AG09309 (cell line): ENCODE data around the gene G3BP2.

ENCODE experiments used
- DNase-seq: peaks from one replicate; pipeline ENCODE4 v3.0.0-alpha.2; 2010; ENCODE audit warnings: low read depth
- H3K4me3 ChIP-seq: 2 replicates; pipeline ENCODE4 v1.5.1; 2011; ENCODE audit warnings: mild to moderate bottlenecking, low read depth, low read length, moderate library complexity; ENCODE audit not compliant: control insufficient read depth
- CTCF ChIP-seq: IDR thresholded peaks from 2 replicates; pipeline ENCODE4 v1.5.1; 2011; ENCODE audit warnings: mild to moderate bottlenecking, low read depth, low read length, inconsistent platforms; ENCODE audit not compliant: insufficient read depth, control insufficient read depth; ENCODE audit errors: missing control alignments

The G3BP2 gene

GRCh38 chr4:75714011-75714410, 40.8 kb upstream of the G3BP2 start:
- no peak for TF ChIP-seq CTCF
- H3K4me3 ChIP-seq: no peak overlapping the region

GRCh38 chr4:75710246-75710645, 37.0 kb upstream of the G3BP2 start:
- no peak overlapping the region for H3K4me3 ChIP-seq
- DNase-seq: no peak
- TF ChIP-seq CTCF: no peak

More at GRCh38 chr4:75714011-75714410, 40.8 kb upstream of the G3BP2 start:
- no peak for DNase-seq

- DNase-seq: no peak
- no peak overlapping the region for H3K4me3 ChIP-seq
- TF ChIP-seq CTCF: no peak
Measured at GRCh38 chr4:75708218-75708691, 35.0 kb upstream of the G3BP2 start.

GRCh38 chr4:75705198-75705977, 32.2 kb upstream of the G3BP2 start:
- TF ChIP-seq CTCF: no peak
- H3K4me3 ChIP-seq: no peak overlapping the region
- no peak for DNase-seq

- no peak for TF ChIP-seq CTCF
- no peak overlapping the region for H3K4me3 ChIP-seq
- no peak for DNase-seq
Measured at GRCh38 chr4:75702919-75703411, 29.8 kb upstream of the G3BP2 start.

GRCh38 chr4:75699299-75699698, 26.1 kb upstream of the G3BP2 start:
- DNase-seq: no peak

More at GRCh38 chr4:75699299-75699698, 26.1 kb upstream of the G3BP2 start:
- no peak for TF ChIP-seq CTCF
- no peak overlapping the region for H3K4me3 ChIP-seq
